ENCODE data around the gene TSPAN14. TPM values are rescaled to one million over a fixed set of nuclear protein-coding genes. Genes with fewer than 3 reads are reported as not detected.
A peak's percentile ranks its signal among the peaks of the same experiment; 100 is the strongest.

TSPAN14 gene
- total and polyA plus RNA-seq, 2 of the 13 experiments (the other 11 are each of a cell fraction or from before 2014, with no cell fraction given), result 24.1 to 80.6 TPM

DNA sequence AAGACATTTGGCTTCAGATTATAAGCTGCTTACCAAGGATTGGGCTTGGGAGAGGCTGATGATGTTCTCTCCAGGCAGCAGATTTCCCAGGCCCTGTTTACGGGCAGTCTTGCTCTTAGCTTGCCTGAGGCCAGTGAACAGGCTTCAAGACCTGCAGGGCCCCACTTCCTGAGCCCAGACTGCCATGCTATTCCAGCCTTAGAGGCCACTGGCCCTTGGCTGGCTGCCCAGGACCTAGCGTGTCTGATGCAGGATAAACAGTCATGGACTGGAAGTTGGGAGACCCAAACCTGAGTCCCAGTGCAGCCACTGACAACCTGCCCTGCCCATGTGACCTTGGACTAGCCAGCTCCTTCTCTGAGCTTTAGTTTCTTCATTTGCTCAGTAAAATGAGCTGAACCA, 42.8 kb upstream of the TSPAN14 start (continued):
- TF ChIP-seq AKAP8 (CRISPR knock-in tag; IDR thresholded peaks at IDR 0.05) (no peak), SMC3 (IDR thresholded peaks at IDR 0.05; ENCODE audit: low read length) (no peak), STAT5B (CRISPR knock-in tag; IDR thresholded peaks at IDR 0.05) (no peak), ZNF747 (CRISPR knock-in tag; IDR thresholded peaks at IDR 0.05; ENCODE audit: borderline replicate concordance) (0 out of 2 replicates have a peak, but pooled peaks have one; percentile 27), ZNF572 (CRISPR knock-in tag; IDR thresholded peaks at IDR 0.05) (no peak), ZFX (CRISPR knock-in tag; IDR thresholded peaks at IDR 0.05; ENCODE audit: low read depth) (peak; percentile 79; the same call in 1 of the 2 replicates), ZKSCAN5 (CRISPR knock-in tag; IDR thresholded peaks at IDR 0.05) (no peak), ZHX2 (IDR thresholded peaks at IDR 0.05; ENCODE audit: low read depth) (no peak), ZHX2 (CRISPR knock-in tag; IDR thresholded peaks at IDR 0.05; ENCODE audit: borderline replicate concordance) (no peak), ZBTB4 (CRISPR knock-in tag; IDR thresholded peaks at IDR 0.05; ENCODE audit: borderline replicate concordance) (no peak), HNRNPL (IDR thresholded peaks at IDR 0.05; ENCODE audit: low read depth, low read length) (no peak), TBX3 (IDR thresholded peaks at IDR 0.05; ENCODE audit: borderline replicate concordance) (no peak), ZNF629 (CRISPR knock-in tag; conservative IDR thresholded peaks at IDR 0.05) (no peak), KDM6A (CRISPR knock-in tag; IDR thresholded peaks at IDR 0.05; ENCODE audit: low read depth) (no peak), SP4 (CRISPR knock-in tag; IDR thresholded peaks at IDR 0.05) (no peak), ZNF605 (CRISPR knock-in tag; IDR thresholded peaks at IDR 0.05) (peak; percentile 50; the same call in 1 of the 2 replicates), ATF3 (CRISPR knock-in tag; IDR thresholded peaks at IDR 0.05) (no peak), PRDM15 (CRISPR knock-in tag; IDR thresholded peaks at IDR 0.05) (no peak)
